GM10248 (cell line): Measurements from ENCODE around the gene PKNOX2.

Experiments used
- CTCF ChIA-PET: fragments of 300-600 bp; sonication (Branson Sonifier 250); formaldehyde crosslinking; extraction: SDS; loops from one replicate; lab custom pipeline; 2021; ENCODE audit warnings: antibody characterized with exemption; lab: Yijun Ruan, JAX
- POLR2A ChIA-PET: fragments of 350-650 bp; sonication (Branson Sonifier 250); formaldehyde crosslinking; extraction: SDS; loops from one replicate; lab custom pipeline; 2020; ENCODE audit warnings: antibody characterized with exemption; lab: Yijun Ruan, JAX
- DNase-seq: peaks from one replicate; pipeline ENCODE4 v3.0.0; 2012; ENCODE audit errors: extremely low spot score
- TF ChIP-seq, protein P1 (sequence below): IDR thresholded peaks from 2 replicates; pipeline ENCODE4 v1.5.1; 2012; ENCODE audit warnings: mild to moderate bottlenecking, low read depth; ENCODE audit errors: extremely low read depth, missing control alignments, control extremely low read depth

The PKNOX2 gene

GRCh38 chr11:125179346-125179745, 14.8 kb downstream of the PKNOX2 start:
- DNase-seq, result no peak
- TF ChIP-seq, protein P1, sequence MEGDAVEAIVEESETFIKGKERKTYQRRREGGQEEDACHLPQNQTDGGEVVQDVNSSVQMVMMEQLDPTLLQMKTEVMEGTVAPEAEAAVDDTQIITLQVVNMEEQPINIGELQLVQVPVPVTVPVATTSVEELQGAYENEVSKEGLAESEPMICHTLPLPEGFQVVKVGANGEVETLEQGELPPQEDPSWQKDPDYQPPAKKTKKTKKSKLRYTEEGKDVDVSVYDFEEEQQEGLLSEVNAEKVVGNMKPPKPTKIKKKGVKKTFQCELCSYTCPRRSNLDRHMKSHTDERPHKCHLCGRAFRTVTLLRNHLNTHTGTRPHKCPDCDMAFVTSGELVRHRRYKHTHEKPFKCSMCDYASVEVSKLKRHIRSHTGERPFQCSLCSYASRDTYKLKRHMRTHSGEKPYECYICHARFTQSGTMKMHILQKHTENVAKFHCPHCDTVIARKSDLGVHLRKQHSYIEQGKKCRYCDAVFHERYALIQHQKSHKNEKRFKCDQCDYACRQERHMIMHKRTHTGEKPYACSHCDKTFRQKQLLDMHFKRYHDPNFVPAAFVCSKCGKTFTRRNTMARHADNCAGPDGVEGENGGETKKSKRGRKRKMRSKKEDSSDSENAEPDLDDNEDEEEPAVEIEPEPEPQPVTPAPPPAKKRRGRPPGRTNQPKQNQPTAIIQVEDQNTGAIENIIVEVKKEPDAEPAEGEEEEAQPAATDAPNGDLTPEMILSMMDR, result no peak
- ChIA-PET POLR2A (no interaction called here), CTCF (interaction anchor here (1.6 kb wide), 1 partner anchor 14 kb away, joined by 4 read pairs; no protein-coding TSS in a partner anchor)

GRCh38 chr11:125179895-125180294, 15.3 kb downstream of the PKNOX2 start:
- CTCF ChIA-PET, result interaction anchor here (0.9 to 1.6 kb wide), 2 partner anchors 12 to 13 kb away, joined by 3 to 4 read pairs; no protein-coding TSS in a partner anchor
- TF ChIP-seq, protein P1, result no peak
- POLR2A ChIA-PET, result no interaction called here
- DNase-seq, result no peak

DNA sequence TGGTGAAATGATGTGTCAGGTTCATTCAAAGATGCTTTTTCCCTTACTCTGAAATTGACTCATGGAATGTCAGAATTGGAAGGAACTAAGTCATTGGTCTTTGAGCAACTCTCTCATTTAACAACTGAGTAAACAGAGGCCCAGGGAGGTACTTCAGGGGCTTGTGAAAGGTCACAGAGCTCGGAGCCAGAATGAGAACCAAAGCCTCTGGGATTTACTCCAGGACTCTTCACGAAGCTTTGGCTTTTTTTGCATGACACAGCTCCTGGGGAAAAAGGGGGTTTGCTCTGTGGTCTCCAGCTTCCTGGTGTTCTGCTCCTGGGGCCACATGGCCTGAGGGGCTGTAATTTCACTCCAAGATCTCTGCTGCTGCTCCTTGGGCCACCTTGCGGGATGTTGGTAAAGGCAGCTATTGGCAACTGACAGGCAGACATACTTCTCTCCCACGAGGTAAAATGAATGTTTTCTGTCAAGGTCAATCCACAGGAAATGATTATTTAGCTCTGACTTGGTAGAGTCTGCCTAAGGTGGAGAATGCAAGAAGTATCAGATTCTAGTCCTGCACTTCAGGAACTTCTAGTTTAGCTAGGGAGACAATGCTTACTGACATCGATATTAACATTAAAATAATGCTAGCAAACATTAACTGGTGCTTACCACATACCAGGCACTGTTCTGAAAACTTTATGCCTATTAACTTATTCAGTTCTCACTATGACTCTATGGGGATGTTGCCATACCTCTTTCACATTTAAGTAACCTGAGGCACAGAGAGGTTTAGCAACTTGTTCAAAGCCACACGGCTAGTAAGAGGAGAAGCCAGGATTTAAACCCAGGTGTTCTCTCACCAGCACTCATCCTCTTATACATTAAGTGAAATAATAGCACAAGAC, 16.1 kb downstream of the PKNOX2 start:
- TF ChIP-seq, protein P1, result no peak
- ChIA-PET CTCF (interaction anchor here (0.9 to 1.6 kb wide), 2 partner anchors 12 to 13 kb away, joined by 3 to 4 read pairs; no protein-coding TSS in a partner anchor), POLR2A (no interaction called here)
- no peak for DNase-seq

- ChIA-PET CTCF (no interaction called here), POLR2A (interaction anchor here (0.6 kb wide), 1 partner anchor 705 kb away, joined by 3 read pairs; the partner anchor contains the start of gene HYLS1)
- no peak for DNase-seq
- TF ChIP-seq, protein P1, result no peak
Observed at GRCh38 chr11:125182573-125182972, 18.0 kb downstream of the PKNOX2 start.

DNA sequence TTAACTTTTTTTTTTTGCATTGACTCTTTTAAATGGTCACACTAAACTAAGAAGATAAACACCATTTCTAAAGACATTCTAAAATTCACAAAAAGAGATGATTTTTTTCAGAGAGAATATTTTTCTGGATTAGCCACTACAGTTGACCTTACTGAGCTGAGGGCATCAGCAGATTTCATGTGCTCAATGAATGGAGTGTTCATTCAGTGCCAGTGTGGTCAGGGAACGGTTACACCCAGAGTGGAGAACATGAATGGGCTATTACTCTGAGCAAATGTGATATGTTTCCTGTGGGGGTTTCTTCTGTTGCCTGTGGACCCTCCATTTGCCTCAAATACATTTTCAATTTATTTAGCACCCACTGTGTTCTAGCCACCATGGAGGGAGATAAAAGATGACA, 19.1 kb downstream of the PKNOX2 start:
- POLR2A ChIA-PET, result no interaction called here
- CTCF ChIA-PET, result no interaction called here
- TF ChIP-seq, protein P1, result no peak
- no peak for DNase-seq

GRCh38 chr11:125188021-125188420, 23.5 kb downstream of the PKNOX2 start:
- ChIA-PET CTCF (no interaction called here), POLR2A (no interaction called here)
- DNase-seq, result no peak
- TF ChIP-seq, protein P1, result no peak
